ENCODE data around the gene NPHP4.
"Not testable (repeated sequence)": the region's sequence is repeated elsewhere in the genome, so short reads cannot be mapped to it uniquely, and the experiment has no call there.

DNA sequence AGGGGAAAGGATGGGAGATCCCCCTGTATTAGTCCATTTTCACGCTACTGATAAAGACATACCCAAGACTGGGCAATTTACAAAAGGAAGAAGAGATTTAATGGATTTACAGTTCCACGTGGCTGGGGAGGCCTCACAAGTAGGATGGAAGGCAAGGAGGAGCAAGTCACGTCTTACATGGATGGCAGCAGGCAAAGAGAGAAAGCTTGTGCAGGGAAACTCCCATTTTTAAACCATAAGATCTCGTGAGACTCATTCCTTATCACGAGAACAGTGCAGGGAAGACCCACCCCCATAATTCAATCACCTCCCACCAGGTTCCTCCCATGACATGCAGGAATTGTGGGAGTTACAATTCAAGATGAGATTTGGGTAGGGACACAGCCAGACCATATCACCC is 138.4 kb downstream of the NPHP4 start:
- TF ChIP-seq, protein P1, sequence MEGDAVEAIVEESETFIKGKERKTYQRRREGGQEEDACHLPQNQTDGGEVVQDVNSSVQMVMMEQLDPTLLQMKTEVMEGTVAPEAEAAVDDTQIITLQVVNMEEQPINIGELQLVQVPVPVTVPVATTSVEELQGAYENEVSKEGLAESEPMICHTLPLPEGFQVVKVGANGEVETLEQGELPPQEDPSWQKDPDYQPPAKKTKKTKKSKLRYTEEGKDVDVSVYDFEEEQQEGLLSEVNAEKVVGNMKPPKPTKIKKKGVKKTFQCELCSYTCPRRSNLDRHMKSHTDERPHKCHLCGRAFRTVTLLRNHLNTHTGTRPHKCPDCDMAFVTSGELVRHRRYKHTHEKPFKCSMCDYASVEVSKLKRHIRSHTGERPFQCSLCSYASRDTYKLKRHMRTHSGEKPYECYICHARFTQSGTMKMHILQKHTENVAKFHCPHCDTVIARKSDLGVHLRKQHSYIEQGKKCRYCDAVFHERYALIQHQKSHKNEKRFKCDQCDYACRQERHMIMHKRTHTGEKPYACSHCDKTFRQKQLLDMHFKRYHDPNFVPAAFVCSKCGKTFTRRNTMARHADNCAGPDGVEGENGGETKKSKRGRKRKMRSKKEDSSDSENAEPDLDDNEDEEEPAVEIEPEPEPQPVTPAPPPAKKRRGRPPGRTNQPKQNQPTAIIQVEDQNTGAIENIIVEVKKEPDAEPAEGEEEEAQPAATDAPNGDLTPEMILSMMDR (IDR thresholded peaks at IDR 0.05; ENCODE audit: low read length), result not testable (repeated sequence)
- not testable (repeated sequence) for TF ChIP-seq EZH2phosphoT487 (IDR thresholded peaks at IDR 0.05; ENCODE audit: low read length); EZH2 (optimal IDR thresholded peaks at IDR 0.05; ENCODE audit: low read depth, low read length)

Measured in MM.1S (cell line).